ENCODE measurements around the gene EPB41L2.

EPB41L2 gene

GRCh38 chr6:130839379-130839778 lies 223.7 kb downstream of the EPB41L2 start:
- no peak for DNase-seq (ENCODE audit: low read depth in 2 of 2)

DNA sequence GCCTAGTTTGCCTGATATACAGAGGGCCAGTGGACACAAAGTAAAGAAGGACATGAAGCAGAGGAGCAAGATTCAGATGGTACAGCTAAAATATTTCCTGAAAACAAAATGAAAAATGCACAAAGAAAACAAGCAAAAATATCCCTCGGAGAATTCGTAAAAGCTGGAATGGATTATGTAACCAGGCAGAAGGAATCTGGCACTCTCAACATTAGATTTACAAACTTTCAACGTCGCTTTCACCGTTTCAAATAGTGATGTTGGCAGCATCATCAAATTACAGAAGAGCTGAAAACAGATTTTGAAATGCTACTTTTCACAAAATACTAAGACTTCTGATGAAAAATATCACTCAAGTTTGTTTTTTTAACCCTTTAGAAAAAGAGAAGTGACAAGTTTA lies 224.1 kb downstream of the EPB41L2 start:
- no peak for DNase-seq (ENCODE audit: low read depth in 2 of 2)

DNA sequence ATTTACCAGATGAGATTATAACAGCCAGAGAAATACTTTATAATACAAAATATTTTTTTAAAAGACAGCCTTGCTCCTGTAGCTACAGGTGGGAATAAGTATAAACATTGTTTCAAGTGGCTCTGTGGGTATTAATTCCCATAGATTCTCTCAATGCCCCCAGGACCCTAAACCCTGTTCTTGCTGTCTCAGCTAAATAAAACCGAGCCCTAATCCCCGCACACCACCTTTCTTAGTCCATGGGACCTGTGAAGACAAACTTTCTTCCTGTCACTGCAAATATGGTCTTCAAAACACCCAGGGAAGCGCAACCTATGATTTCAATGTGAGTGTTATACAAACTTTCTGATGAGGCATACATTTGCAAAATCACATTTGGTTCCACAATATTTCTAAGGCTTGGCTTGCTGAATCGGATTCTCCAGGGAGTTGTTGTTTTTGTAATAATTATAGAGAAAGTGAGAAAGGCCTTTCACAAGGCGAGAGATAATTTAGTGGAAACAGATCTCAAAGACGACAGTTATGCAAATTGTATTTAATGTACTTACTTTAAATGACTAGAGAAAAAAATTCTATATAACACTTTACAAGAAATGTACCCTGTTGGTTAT lies 224.7 kb downstream of the EPB41L2 start:
- DNase-seq (ENCODE audit: low read depth in 2 of 2), result no peak

GRCh38 chr6:130837067-130837466 lies 226.0 kb downstream of the EPB41L2 start:
- DNase-seq (ENCODE audit: low read depth in 2 of 2), result no peak

- DNase-seq (ENCODE audit: low read depth in 2 of 2), result no peak
Observed at GRCh38 chr6:130836055-130836640, 226.9 kb downstream of the EPB41L2 start.

DNA sequence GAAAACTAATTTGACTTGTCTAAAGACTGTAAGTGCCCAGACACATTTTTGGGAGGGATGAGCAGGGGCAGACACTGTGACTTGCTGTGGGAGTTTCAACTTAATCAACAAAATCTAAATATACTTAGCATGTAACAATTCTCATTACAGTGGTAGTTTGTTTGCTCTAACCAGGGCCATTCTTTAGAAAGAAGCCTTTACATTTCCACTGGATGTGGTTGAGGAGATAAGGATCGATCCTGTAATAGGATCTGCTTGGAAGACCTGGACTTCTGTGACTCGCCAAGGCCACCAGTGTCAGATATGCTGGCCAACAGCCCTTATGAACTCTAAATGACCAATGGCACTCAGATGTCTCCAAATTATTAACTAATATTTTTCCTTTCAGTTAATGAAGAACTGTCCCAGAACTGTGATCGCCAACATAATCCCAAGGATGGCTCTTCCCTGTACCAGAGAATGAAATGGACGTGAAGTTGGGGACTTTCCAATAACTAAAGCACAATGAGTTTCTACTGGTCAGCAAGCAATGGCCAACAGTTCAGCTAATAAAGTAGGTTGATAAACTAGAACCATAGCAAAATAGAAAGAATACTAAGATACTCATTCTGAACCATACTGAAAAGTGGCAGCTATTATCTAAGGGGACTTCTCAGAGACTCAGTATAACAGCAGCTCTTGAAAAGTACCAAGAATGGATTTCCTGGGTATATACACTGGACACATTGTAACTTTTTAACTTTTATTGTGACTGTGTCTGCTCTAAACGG lies 228.4 kb downstream of the EPB41L2 start:
- DNase-seq (ENCODE audit: low read depth in 2 of 2), result no peak

DNA sequence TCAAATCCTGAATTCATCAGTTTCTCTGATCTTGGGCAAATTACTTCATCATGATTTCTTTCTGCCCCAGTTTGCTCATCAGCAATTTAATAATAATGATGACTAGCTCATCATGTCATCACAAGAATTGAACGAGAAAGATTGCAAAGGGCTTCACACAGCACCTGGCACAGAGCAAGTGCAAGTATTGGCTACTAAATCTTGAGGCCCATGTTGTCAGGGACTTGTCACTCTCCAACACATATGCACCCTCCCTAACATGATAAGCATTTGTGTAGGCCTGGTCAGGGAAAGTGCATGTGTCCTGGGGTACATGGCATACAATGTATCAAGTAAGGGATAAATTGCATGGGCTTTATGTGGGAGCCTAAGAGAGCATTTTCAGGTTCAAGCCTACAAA lies 229.5 kb downstream of the EPB41L2 start:
- no peak for DNase-seq (ENCODE audit: low read depth in 2 of 2)

- DNase-seq (ENCODE audit: low read depth in 2 of 2), result no peak
Observed at GRCh38 chr6:130831607-130832006, 231.4 kb downstream of the EPB41L2 start.

DNA sequence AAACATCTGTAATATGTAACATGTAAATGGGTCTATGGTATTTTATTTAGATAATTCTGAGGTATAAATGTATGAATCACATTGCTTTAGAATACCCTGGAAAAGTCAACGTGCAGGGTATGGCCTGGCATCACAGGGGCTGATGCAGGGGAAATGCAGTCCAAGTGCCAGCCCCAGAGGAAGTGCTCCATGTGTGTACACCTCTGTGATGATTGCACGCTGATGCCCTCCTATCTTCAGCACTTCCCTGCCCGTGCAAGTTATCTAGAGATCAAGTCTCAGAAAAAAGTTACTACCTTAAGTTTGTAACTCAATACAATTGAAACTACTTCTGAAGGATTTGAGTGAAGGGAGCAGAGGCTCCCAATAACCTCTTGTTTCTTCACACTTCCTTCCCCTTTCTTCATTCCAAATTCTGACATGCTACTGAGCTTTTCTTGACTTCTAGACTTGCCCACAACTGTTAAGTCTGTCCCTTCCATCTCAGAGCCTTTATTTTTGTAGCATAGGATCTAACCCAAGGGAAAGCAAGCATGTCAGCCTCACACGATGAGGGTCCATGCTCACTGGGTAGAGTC lies 233.6 kb downstream of the EPB41L2 start:
- no peak for DNase-seq (ENCODE audit: low read depth in 2 of 2)

DNA sequence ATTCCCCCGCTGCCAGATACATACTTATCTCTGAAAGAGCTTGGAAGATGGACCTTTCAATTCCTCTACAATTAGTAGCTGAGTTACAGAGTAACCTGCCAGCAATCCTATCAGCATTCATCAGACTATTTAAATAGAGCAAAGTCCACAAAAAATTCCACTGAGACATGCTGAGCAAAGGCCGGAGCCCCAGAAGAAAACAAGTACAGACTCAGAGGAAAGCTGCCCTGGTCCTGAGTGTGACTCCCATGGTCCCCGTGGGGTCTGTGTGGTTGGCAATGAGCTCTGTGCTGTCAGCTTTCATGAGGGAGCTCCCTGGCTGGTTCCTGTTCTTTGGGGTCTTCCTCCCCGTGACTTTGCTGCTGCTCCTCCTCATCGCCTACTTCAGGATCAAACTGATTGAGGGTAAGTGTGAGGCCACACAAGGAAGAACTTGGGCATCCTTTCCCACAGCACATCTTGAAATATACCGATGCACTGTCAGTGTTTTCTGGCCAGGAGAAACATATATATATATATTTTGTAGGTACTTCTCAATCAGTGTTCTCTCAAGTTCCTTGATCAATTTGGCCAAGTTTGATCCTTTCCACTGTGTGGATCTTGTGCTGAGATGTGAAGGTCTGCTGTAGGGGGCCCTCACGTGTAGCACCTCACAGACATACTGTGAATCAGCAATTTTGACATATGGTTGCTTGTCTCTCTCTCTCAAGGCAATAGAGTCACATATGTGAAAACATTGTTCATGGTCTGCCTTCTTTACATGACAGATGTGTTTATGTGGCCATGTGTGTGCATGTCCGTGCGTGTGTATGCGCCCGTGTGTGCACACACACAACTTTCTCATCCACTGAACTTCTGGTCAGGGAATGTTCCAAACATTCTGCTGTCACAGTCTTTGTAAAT lies 235.5 kb downstream of the EPB41L2 start, which contains the start of gene SMLR1:
Gene SMLR1 (plus strand): TSS at position 160 of the 903 bp plus-strand sequence. CDS start 8 bp downstream, at position 168.
- DNase-seq (ENCODE audit: low read depth in 2 of 2), result no peak

DNA sequence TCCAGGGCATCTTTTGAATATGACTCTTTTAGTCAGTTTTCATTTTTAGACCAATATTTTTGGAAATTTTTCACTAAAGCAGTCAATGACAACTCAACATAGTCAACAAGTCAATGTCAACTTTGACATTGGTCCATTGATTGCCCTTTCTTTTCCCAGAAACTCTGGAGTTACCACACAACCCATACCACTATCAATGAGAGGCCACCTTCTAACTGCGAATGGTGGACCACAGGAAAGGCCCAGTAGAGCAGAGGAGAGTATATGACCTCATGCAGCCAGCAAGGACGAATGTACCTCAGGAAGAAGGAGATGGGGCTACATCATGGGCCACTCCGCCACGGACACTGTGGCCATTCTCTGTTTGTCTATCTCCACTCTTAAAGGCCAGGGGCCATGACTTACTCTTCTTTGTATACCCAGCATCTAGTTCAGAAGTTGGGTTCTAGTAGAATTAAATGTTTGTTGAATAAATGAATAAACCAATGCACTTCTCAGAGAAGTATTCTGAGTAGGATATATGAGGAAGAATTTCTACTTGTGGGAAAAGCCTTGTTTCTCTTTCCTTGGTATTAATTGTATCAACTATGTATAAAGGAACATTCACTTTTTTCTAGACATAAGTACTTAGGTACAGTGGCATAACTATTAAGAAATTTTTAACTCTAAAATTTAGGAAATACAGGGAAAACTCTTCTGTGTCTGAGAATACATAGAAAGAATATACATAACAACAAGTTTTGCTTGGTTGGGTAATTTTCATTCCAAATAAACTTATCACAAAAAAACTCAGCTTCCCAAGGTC lies 236.4 kb downstream of the EPB41L2 start:
- DNase-seq (ENCODE audit: low read depth in 2 of 2), result no peak

- DNase-seq (ENCODE audit: low read depth in 2 of 2), result no peak
Observed at GRCh38 chr6:130825772-130826441, 237.1 kb downstream of the EPB41L2 start.

GRCh38 chr6:130824978-130825694 lies 237.9 kb downstream of the EPB41L2 start:
- no peak for DNase-seq (ENCODE audit: low read depth in 2 of 2)

DNA sequence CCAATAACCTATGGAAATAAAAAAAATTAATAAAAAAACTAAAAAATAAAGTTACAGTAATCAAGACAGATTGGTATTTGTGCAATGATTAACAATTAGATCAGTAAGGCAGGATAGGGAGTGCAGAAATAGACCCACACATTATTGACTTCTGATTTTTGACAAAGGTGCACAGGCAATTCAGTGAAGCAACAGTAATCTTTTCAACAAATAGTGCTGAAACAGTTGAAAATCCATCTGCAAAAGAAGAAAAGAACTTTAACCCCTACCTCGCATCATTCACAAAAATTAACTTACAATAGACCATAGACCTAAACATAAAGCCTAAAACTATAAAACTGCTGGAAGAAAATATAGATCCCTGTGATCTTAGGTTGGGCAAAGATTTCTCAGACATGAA lies 240.3 kb downstream of the EPB41L2 start:
- DNase-seq (ENCODE audit: low read depth in 2 of 2), result no peak

- no peak for DNase-seq (ENCODE audit: low read depth in 2 of 2)
Observed at GRCh38 chr6:130815200-130816071, 247.6 kb downstream of the EPB41L2 start.

- no peak for DNase-seq (ENCODE audit: low read depth in 2 of 2)
Observed at GRCh38 chr6:130814506-130814905, 248.5 kb downstream of the EPB41L2 start.

DNA sequence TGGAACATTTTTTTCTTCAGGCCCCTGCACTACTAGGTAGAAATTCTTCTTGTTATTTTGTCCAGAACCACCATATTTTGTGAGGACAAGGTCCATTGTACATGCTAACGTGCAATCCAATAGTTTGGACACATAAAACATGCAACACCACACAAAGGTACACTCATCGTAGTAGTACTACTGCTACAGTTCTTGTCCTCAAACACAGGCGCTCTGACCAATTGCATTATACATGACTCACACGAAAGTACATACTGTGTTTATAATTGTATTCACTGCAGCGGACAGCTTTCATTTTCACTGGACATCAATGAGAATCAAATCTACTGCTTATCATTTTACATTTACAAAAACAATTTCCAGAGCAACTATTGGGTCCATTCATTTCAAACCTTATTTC lies 251.1 kb downstream of the EPB41L2 start:
- no peak for DNase-seq (ENCODE audit: low read depth in 2 of 2)

DNA sequence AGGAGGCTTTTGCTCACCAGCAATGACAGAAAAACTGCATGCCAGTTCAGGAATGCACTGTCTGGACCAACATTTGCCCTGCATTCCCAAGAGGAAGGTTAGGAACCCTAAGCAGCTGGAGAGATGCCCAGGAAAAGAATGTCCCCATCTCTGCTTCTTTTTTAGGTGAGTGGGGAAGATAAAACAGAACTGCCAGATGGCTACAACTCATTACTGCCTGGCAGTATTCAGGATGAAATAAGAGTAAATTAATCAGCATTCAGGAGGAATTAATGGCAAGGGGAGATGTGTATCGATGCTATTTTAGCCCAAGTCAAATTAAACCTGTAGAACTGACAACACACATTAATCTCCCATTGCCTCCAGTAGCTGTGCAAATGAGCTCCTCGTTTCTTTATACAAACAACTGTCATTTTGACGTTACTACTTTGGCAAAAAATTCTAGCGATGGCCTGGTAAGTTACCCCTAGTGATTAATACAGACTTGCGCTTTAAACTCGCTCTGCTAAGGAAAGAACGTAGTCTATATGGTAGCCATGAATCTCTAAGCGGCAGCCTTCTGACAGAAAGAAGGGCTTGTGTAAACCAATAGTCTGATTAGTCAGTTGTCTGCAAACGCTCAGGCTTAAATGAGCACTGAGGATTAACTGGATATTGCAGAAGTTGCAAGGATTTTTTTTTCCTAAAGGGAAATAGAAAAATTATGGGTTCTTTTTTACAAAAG lies 252.6 kb downstream of the EPB41L2 start:
- no peak for DNase-seq (ENCODE audit: low read depth in 2 of 2)

All from stimulated activated CD4-positive, alpha-beta T cell treated with anti-CD3 and anti-CD28 coated beads, Interleukin-1b, Interleukin-23, amount 100 ng/mL, for 1 hour (primary cell).